GM12872 (cell line): ENCODE results near the gene MRPS18C.
A peak's percentile ranks its signal among the peaks of the same experiment; 100 is the strongest.

Source experiments
- CTCF ChIP-seq: IDR thresholded peaks from 3 replicates; pipeline ENCODE4 v1.5.1; 2011; ENCODE audit warnings: low read depth, mild to moderate bottlenecking, low read length, moderate library complexity; ENCODE audit not compliant: insufficient read depth

The MRPS18C gene

GRCh38 chr4:83473966-83474365 lies 18.1 kb downstream of the MRPS18C start:
- no peak for TF ChIP-seq CTCF

- no peak for TF ChIP-seq CTCF
These were observed 28.9 kb downstream of the MRPS18C start, which contains the start of gene ABRAXAS1 for GRCh38 chr4:83484500-83485461. Gene ABRAXAS1 (minus strand): TSS chr4:83485100. CDS start chr4:83485072, 28 bp downstream.

DNA sequence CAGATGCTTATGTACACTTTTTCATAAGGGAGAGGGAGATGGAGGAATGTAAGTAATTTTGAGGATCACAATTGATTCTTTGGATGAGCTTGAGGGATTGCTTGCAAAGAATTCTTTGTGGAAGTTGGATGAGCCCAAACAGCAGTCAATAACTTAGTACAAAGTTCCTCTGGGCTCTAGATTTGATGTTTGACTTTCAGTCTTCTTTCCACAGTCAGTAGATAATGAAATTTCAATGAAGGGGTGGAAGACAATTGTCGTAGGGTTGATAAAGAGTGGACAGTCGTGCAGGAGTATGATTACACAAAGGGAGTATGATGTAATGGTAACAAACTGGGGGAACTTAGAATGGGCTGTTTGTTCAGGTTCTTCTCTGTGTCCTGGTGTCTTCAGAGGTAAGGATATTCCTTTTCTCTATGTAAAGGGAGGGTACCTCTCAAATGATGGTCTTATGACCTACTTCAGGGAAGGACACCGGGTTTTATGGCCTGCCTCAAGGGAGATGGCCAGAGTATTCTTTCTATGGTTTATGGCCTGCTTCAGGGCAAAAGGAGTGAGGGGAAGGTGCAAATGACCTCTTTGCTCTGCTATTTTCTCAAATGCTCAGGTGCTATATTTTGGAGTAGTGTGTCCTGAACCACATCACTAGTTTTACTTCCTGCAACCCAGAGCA lies 30.7 kb downstream of the MRPS18C start:
- TF ChIP-seq CTCF: no peak

- TF ChIP-seq CTCF: no peak
These were observed 34.0 kb downstream of the MRPS18C start for GRCh38 chr4:83489711-83490326.

DNA sequence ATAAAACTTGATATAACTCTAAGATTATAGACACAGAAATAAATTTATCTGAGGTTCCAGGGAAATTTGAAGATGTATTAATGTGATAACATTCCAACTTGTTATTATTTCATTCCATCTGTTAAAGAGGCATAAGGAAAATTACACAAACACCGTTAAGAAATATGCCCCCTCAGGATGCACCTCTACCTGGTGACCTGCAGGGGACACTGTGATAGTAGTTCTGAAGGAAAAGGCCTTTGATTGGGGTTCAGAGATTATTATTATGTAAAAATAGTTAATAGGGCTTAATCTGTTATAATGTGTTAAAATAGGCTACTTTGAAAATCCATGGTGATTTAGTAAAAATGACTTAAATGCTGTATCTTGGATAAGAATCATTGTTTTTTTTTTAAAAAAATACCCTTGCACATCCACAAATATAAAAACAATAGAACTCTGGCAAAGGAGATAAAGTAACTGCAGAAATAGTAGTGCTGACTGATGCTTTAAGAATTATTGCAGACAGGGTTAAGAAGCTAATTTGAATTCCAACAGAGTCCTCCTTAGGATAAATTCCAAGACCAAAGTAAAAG lies 35.1 kb downstream of the MRPS18C start:
- TF ChIP-seq CTCF: peak; percentile 75

- TF ChIP-seq CTCF: no peak
These were observed 42.3 kb downstream of the MRPS18C start for GRCh38 chr4:83498187-83498586.

- no peak for TF ChIP-seq CTCF
These were observed 48.1 kb downstream of the MRPS18C start for GRCh38 chr4:83503974-83504373.
